GM12801 (cell line): ENCODE data around the gene ZCCHC18.

Source experiments
- TF ChIP-seq, protein P1 (sequence below): IDR thresholded peaks from one replicate; pipeline ENCODE4 v1.5.1; 2011; ENCODE audit warnings: control low read depth; ENCODE audit not compliant: insufficient read length; ENCODE audit errors: extremely low read depth

ZCCHC18 gene

DNA sequence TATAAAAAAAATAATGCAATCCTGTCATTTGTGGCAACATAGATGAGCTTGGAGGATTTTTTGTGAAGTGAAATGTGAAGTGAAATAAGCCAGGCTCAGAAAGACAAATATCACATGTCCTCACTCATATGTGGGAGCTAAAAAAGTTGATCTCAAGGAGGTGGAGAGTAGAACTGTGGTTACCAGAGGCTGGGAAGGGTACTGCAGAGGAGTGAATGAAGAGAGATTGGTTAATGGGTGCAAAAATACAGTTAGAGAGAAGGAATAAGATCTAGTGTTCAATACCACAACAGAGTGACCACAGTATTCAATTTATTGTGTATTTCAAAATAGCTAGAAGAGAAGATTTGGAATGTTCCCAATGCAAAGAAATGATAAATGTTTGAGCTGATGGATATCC is 13.4 kb upstream of the ZCCHC18 start:
- TF ChIP-seq, protein P1, sequence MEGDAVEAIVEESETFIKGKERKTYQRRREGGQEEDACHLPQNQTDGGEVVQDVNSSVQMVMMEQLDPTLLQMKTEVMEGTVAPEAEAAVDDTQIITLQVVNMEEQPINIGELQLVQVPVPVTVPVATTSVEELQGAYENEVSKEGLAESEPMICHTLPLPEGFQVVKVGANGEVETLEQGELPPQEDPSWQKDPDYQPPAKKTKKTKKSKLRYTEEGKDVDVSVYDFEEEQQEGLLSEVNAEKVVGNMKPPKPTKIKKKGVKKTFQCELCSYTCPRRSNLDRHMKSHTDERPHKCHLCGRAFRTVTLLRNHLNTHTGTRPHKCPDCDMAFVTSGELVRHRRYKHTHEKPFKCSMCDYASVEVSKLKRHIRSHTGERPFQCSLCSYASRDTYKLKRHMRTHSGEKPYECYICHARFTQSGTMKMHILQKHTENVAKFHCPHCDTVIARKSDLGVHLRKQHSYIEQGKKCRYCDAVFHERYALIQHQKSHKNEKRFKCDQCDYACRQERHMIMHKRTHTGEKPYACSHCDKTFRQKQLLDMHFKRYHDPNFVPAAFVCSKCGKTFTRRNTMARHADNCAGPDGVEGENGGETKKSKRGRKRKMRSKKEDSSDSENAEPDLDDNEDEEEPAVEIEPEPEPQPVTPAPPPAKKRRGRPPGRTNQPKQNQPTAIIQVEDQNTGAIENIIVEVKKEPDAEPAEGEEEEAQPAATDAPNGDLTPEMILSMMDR: no peak

DNA sequence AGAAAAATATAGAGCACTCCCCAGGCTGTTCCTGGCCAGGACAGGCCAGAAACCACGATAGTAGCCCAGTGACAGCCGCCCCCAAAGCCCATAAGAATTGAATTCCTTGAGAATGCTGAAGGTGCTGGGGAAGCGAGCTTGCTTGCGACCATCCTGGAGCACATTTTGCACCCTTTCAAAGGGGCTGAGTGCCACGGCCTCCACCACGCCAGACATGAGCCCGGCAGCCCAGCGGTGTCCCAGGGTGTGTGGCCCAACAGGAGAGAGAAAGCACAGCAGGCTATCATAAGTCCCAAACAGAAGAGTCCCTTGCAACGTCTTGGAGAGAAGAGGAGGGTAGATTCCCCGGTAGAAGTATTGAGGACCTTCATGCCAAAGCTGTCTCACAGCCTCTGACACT is 7.6 kb upstream of the ZCCHC18 start:
- TF ChIP-seq, protein P1: no peak

DNA sequence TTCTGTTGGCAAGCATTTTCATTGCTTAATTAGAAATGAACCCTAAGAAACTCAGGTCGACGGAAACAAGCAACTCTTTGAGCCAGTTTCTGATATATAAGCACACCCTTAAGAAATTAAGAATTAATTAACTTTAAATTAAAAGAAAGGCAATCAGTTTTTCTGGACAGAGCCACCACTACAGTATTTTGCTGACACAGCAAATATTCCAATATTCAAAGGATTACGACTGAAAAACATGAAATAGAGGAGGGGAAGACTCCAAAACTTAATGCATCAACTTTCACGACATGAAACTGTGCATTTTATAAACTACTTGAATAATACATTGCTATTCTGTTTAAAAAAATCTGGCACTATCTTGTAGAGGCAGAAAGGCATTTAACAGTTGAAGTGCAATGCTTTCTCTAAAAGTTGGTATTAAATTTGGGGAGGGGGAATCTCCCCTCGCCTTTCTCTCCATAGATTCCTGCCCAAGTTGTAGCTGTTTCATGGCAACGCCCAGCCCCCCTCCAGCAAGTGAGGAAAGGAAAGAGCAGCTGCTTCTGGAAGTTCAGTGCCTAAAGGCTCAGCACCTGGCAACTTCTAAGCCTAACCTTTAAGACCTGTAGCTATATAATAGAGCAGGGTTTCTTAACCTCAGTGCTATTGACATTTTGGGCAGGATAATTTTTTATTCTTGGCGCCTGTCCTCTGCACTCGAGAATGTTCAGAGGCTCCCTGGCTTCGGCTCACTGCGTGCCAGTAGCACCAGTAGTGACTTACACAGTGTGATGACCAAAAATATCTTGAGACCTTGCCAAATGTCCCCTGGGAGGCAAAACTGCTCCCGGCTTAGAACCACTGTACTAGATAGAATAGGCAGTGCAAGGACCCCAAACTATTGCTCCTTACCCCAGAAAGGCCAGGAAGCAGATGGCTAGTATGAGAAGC is 6.7 kb upstream of the ZCCHC18 start:
- TF ChIP-seq, protein P1: no peak

DNA sequence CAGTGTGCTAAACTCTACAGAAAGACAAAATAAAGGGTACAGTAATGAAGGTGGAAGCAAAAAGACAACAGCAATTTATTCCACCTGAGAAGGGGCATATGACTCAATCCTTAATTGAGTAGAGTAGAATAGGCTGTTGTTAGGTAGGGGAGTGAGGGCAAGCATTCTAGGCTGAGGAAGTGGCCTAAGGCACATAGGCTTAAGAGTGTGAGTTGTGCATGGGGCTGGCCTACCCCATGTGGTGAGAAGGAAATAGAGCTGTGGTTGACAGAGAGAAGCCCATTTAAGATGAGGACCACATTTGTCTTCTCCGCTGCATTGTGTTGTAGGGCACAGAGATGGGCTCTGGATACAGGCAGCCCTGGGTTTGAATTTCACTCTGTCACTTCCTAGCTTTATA is 3.4 kb upstream of the ZCCHC18 start:
- TF ChIP-seq, protein P1: no peak

DNA sequence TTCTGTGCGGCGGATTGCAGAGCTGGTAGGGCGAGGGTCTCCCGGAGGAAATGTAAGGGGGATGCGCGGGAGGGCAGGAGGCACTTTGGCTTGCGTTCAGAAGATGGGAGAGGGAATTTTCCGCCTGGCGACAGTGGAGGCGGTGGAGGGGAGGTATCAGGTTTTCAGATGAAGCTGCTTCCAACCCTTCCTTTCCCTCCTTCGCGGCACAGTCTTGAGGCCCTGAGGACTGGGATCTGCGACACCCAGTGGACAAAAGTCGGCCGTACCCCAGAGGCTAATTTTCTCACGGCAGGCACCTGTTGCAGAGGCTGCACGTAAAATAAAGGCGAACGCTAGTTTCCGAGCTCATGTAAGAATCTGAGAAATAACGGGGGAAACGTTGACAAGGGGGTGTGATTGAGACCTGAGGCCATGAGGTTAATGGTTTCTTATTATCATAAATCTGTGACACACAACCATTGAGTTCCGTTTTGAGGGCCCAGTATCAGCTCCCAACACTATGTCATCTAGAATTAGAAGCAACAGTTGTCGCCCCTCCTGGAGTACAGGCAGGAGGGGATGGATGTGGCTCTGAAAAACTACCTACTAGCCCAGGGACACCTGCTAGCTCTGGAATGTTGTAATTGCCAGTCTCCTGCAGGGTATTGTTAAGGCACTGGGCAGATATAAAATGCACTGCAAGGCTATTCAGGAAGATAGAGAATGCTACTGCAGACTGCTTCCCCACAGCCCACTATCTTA is 1.1 kb downstream of the ZCCHC18 start:
- TF ChIP-seq, protein P1: no peak

DNA sequence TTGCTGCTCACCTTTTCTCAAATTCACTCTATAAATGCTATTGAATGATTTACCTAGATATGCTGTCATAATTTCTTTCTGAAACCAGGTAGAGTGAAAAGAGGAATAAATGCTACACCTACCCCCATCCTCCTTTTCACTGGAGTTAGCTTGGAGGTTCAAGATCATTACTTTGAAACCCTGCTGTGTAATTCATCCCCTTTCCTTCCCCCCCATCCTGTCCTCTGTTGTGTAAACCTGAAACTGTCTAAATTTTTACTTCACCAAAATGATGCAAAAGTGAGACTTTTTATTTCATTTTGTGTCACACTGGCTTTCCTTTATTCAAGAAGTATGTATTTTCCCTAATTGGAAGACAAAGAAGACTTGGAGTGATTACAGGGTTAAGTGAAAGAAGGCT is 5.4 kb downstream of the ZCCHC18 start:
- TF ChIP-seq, protein P1: no peak

DNA sequence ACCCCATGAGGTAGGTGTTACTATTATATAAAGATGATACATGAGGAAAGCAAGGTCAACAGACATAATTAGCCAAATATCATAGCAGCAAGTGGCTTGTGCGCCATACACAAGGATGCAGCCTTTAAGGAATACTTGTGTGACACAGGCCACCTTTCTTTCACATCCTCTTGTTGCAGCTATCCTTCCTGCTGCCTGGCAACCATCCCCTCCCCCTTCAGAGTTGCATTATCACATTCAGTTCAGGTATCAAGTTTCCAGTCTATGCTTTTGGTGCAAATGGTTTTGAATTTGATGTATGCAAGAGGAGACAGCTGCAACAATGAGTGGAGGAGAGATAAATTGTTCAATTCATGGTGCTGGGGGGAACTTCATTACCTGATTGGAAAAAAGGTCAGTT is 6.4 kb downstream of the ZCCHC18 start:
- TF ChIP-seq, protein P1: no peak
